Tibial artery (tissue), 4 donors: Measurements from ENCODE around the gene ATF5.

Experiments
- DNase-seq, 2 donors: peaks; one replicate each; pipeline ENCODE4 v3.0.0-alpha.2; 2019
- H3K27ac ChIP-seq, 2 donors: fragments of 200-600 bp; sonication (generic) in 1 of 2; 1 replicate in 1 of 2; 2 replicates in 1 of 2; pipeline ENCODE4 v1.5.1; 2018 to 2019; ENCODE audit warnings: mild to moderate bottlenecking in 1 of 2
- H3K27me3 ChIP-seq, 2 donors: fragments of 200-600 bp; sonication (generic) in 1 of 2; one replicate each; pipeline versions ENCODE4 v1.5.1 to v1.6.0; 2016 to 2019
- H3K36me3 ChIP-seq, 3 donors: fragments of 200-600 bp; sonication (generic) in 2 of 3; one replicate each; pipeline ENCODE4 v1.5.1; 2016 to 2019; ENCODE audit warnings: mild to moderate bottlenecking in 2 of 3
- H3K4me1 ChIP-seq, 4 donors: fragments of 200-600 bp; sonication (generic) in 2 of 4; 1 replicate in 3 of 4; 2 replicates in 1 of 4; pipeline ENCODE4 v1.5.1; 2016 to 2019
- H3K4me3 ChIP-seq, 2 donors: fragments of 200-600 bp; sonication (generic) in 1 of 2; 1 replicate in 1 of 2; 2 replicates in 1 of 2; pipeline ENCODE4 v1.5.1; 2018 to 2019; ENCODE audit warnings: mild to moderate bottlenecking in 2 of 2
- H3K9me3 ChIP-seq, 3 donors: fragments of 200-600 bp; sonication (generic) in 1 of 3; one replicate each; pipeline ENCODE4 v1.5.1; 2016 to 2019
- CTCF ChIP-seq, 2 experiments: fragments of 200-600 bp in 1 of 2; fragments of 450-650 bp in 1 of 2; IDR thresholded peaks; one replicate each; pipeline ENCODE4 v1.5.1; 2017 to 2019; ENCODE audit warnings: antibody characterized with exemption in 2 of 2, mild to moderate bottlenecking in 1 of 2, moderate library complexity in 1 of 2
- intact Hi-C: fragments of 100-400 bp; cut with DNase I; formaldehyde crosslinking; loops from one replicate; pipeline ENCODE4 v1.15.0; 2023; ENCODE audit warnings: low total_unique reads

ATF5 gene

GRCh38 chr19:49887665-49888509, 41.1 kb upstream of the ATF5 start:
- Histone ChIP-seq H3K27me3 (peaks cover 0 to 28% of the 10 kb centered on the region in 2 donors), H3K36me3 (peaks cover 23 to 64% (median 43%) of the 10 kb centered on the region in 3 donors), H3K27ac (no peak overlapping the region), H3K4me1 (peaks cover 0 to 15% (median 11%) of the 10 kb centered on the region in 4 donors), H3K9me3 (no peaks in the 10 kb centered on the region), H3K4me3 (no peak overlapping the region)
- no peak for DNase-seq
- intact Hi-C loops, result no loop called here
- TF ChIP-seq CTCF (IDR thresholded peaks at IDR 0.05), result no peak

- H3K4me3 ChIP-seq, result no peak overlapping the region
- no peak for DNase-seq
- no peak for TF ChIP-seq CTCF (IDR thresholded peaks at IDR 0.05)
- no peaks in the 10 kb centered on the region for H3K9me3 ChIP-seq
- intact Hi-C loops, result no loop called here
- H3K27ac ChIP-seq, result no peak overlapping the region
- peaks cover 0 to 33% of the 10 kb centered on the region in 2 donors for H3K27me3 ChIP-seq
- peaks cover 18 to 58% (median 37%) of the 10 kb centered on the region in 3 donors for H3K36me3 ChIP-seq
- peaks cover 0 to 15% (median 11%) of the 10 kb centered on the region in 4 donors for H3K4me1 ChIP-seq
Observed at GRCh38 chr19:49888510-49888824, 40.5 kb upstream of the ATF5 start.

- Histone ChIP-seq H3K27ac (no peak overlapping the region), H3K36me3 (peaks cover 11 to 51% (median 30%) of the 10 kb centered on the region in 3 donors), H3K4me1 (peaks cover 0 to 15% (median 11%) of the 10 kb centered on the region in 4 donors), H3K4me3 (no peak overlapping the region), H3K27me3 (peaks cover 0 to 33% of the 10 kb centered on the region in 2 donors), H3K9me3 (no peaks in the 10 kb centered on the region)
- DNase-seq, result no peak
- no peak for TF ChIP-seq CTCF (IDR thresholded peaks at IDR 0.05)
- intact Hi-C loops, result no loop called here
Observed at GRCh38 chr19:49889038-49889686, 39.8 kb upstream of the ATF5 start.

GRCh38 chr19:49889687-49890348, 39.2 kb upstream of the ATF5 start:
- Histone ChIP-seq H3K36me3 (peaks cover 4 to 44% (median 24%) of the 10 kb centered on the region in 3 donors), H3K4me1 (peaks cover 0 to 15% (median 11%) of the 10 kb centered on the region in 4 donors), H3K27me3 (peaks cover 0 to 33% of the 10 kb centered on the region in 2 donors), H3K9me3 (no peaks in the 10 kb centered on the region), H3K4me3 (peak overlapping the region; percentile 11 to 22), H3K27ac (no peak overlapping the region)
- TF ChIP-seq CTCF (IDR thresholded peaks at IDR 0.05), result peak; percentile 63 to 66
- DNase-seq, result peak; percentile 69 to 80
- intact Hi-C loops, result no loop called here

- TF ChIP-seq CTCF (IDR thresholded peaks at IDR 0.05), result no peak
- Histone ChIP-seq H3K36me3 (peaks cover 0 to 36% (median 20%) of the 10 kb centered on the region in 3 donors), H3K4me3 (peak overlapping the region; percentile 11 to 22), H3K27me3 (peaks cover 0 to 33% of the 10 kb centered on the region in 2 donors), H3K9me3 (no peaks in the 10 kb centered on the region), H3K4me1 (peaks cover 0 to 15% (median 11%) of the 10 kb centered on the region in 4 donors), H3K27ac (no peak overlapping the region)
- intact Hi-C loops, result no loop called here
- DNase-seq, result no peak
Observed at GRCh38 chr19:49890349-49891311, 38.4 kb upstream of the ATF5 start.
